Measurements from ENCODE around the gene GPRC5B. TPM values are rescaled to one million over a fixed set of nuclear protein-coding genes. Genes with fewer than 3 reads are reported as not detected.
A peak's percentile ranks its signal among the peaks of the same experiment; 100 is the strongest.

The GPRC5B gene
- total RNA-seq, 1 donor from 2014 or later: 0.46 TPM

DNA sequence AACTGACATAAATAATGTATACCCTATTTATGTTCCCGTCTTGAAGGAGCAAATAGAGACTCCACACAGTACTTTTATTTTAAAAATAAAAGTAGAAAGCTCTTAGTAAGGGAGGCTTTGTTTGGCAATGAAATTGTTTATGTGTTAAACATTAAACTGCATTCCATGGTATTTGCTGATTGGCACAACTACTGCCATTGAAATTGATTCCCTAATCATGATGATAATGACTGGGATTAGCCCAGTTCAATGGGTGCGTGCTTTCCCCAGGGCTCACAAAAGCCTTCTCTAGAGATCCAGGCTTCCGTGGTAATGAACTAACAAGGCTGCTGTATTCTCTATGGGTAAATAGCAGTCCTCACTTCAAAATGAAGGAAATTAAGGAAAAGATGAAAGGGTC lies 67.5 kb downstream of the GPRC5B start:
- Mint-ChIP-seq H3K36me3 (ENCODE audit: unreplicated experiment) (no peaks in the 10 kb centered on the region), H3K9me3 (ENCODE audit: unreplicated experiment) (peaks cover 8% of the 10 kb centered on the region), H3K4me3 (ENCODE audit: unreplicated experiment) (no peak overlapping the region), H3K27ac (ENCODE audit: unreplicated experiment) (no peak overlapping the region), H3K4me1 (ENCODE audit: unreplicated experiment) (no peaks in the 10 kb centered on the region), H3K27me3 (ENCODE audit: unreplicated experiment) (no peaks in the 10 kb centered on the region)
- DNase-seq (ENCODE audit: extremely low spot score, unreplicated experiment): no peak
- TF ChIP-seq, protein P1, sequence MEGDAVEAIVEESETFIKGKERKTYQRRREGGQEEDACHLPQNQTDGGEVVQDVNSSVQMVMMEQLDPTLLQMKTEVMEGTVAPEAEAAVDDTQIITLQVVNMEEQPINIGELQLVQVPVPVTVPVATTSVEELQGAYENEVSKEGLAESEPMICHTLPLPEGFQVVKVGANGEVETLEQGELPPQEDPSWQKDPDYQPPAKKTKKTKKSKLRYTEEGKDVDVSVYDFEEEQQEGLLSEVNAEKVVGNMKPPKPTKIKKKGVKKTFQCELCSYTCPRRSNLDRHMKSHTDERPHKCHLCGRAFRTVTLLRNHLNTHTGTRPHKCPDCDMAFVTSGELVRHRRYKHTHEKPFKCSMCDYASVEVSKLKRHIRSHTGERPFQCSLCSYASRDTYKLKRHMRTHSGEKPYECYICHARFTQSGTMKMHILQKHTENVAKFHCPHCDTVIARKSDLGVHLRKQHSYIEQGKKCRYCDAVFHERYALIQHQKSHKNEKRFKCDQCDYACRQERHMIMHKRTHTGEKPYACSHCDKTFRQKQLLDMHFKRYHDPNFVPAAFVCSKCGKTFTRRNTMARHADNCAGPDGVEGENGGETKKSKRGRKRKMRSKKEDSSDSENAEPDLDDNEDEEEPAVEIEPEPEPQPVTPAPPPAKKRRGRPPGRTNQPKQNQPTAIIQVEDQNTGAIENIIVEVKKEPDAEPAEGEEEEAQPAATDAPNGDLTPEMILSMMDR (IDR thresholded peaks at IDR 0.05): no peak

DNA sequence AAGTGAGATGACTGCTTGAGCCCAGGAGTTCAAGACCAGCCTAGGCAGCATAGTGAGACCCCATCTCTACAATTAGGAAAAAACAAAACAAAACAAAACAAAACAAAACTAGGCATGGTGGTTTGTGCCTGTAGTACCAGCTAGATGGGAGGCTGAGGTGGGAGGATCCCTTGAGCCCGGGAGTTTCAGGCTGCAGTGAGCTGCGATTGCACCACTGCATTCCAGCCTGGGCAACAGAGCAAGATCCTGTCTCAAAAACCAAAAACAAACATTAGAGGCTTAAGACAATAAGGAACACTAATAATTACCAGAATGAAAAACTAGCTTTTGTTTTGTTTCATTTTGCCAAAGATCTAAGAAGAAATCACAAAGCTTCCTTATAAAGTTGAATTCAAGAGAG lies 69.2 kb downstream of the GPRC5B start:
- Mint-ChIP-seq H3K27ac (ENCODE audit: unreplicated experiment) (no peak overlapping the region), H3K9me3 (ENCODE audit: unreplicated experiment) (peaks cover 8% of the 10 kb centered on the region), H3K36me3 (ENCODE audit: unreplicated experiment) (no peaks in the 10 kb centered on the region), H3K27me3 (ENCODE audit: unreplicated experiment) (no peaks in the 10 kb centered on the region), H3K4me1 (ENCODE audit: unreplicated experiment) (peaks cover 3% of the 10 kb centered on the region), H3K4me3 (ENCODE audit: unreplicated experiment) (no peak overlapping the region)
- no peak for DNase-seq (ENCODE audit: extremely low spot score, unreplicated experiment)
- TF ChIP-seq, protein P1 (IDR thresholded peaks at IDR 0.05): no peak

DNA sequence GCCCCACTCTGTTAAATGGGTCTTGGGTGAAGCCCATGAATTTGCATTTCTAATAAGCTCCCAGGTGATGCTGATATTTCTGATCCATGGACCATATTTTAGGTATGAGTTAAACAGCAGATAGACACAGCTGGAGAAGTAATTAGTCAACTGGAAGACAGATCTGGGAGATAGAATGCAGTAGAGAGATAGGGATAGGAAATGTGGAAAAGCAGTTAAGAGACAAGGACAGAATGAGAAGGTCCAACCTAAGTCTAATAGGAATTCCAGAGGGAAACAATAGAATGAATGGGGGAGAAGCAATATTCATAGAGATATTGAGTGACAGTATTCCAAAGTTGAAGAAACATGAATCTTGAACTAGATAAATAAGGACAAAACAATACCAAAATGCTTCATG lies 71.7 kb downstream of the GPRC5B start:
- no peak for DNase-seq (ENCODE audit: extremely low spot score, unreplicated experiment)
- TF ChIP-seq, protein P1 (IDR thresholded peaks at IDR 0.05): no peak
- Mint-ChIP-seq H3K4me3 (ENCODE audit: unreplicated experiment) (no peak overlapping the region), H3K36me3 (ENCODE audit: unreplicated experiment) (no peaks in the 10 kb centered on the region), H3K27me3 (ENCODE audit: unreplicated experiment) (no peaks in the 10 kb centered on the region), H3K4me1 (ENCODE audit: unreplicated experiment) (peaks cover 3% of the 10 kb centered on the region), H3K9me3 (ENCODE audit: unreplicated experiment) (peaks cover 8% of the 10 kb centered on the region), H3K27ac (ENCODE audit: unreplicated experiment) (no peak overlapping the region)

DNA sequence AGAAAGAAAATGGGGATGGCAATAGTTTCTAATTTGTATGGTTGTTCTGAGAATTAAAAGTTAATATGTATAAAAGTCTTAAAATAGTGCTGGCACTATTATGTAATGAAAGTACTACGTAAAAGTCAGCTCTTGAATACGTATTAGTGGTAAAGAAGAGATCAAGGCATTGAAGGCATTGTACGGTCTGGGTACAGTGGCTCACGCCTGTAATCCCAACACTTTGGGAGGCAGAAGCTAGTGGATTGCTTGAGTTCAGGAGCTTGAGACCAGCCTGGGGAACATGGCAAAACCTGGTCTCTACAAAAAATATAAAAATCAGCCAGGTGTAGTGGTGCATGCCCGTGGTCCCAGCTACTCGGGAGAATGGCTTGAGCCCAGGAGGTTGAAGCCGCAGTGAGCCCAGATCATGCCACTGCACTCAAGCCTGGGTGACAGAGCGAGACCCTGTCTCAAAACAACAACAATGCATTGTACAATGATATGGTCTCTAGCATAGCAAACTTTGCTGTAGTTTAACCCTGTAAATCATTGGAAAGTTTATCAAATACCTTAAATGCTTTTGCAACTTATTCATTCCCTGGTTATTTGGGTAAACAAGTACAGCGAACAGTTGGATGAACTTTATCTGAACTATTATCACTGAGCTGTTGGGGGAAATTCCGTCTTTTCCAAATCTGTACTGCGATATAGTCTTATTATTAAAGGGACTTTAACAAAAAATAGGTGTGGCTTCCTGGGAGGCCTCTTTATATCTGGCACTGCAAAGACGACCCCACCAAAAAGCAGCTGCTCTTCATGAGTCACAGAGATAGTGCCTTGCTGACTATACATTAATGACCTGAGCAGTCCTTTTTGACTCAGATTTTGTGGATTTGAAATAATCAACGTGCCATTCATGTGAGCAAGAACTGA lies 73.6 kb downstream of the GPRC5B start:
- TF ChIP-seq, protein P1 (IDR thresholded peaks at IDR 0.05): no peak
- peaks cover 4% of the 10 kb centered on the region for H3K4me1 Mint-ChIP-seq (ENCODE audit: unreplicated experiment)
- no peak overlapping the region for H3K4me3 Mint-ChIP-seq (ENCODE audit: unreplicated experiment)
- H3K9me3 Mint-ChIP-seq (ENCODE audit: unreplicated experiment): peaks cover 8% of the 10 kb centered on the region
- H3K27me3 Mint-ChIP-seq (ENCODE audit: unreplicated experiment): no peaks in the 10 kb centered on the region
- peak; percentile 34 for DNase-seq (ENCODE audit: extremely low spot score, unreplicated experiment)
- H3K36me3 Mint-ChIP-seq (ENCODE audit: unreplicated experiment): no peaks in the 10 kb centered on the region
- H3K27ac Mint-ChIP-seq (ENCODE audit: unreplicated experiment): no peak overlapping the region

DNA sequence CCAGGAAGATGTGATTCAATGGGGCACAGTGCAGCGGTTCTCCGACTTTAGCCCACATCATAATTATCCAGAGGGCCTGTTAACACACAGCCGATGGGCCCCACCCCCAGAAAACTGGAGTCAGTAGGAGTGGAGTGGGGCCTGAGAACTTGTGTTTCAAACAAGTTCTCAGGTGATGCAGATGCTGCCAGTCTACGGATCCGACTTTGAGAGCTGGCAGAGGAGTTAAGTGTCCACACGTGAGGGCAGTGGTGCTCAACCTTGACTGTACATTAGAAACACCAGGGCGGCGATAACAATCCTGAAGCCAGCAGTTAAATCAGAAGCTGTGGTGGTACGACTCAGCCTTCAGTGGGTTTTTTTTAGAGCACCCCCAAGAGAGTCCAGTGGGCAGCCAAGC lies 75.0 kb downstream of the GPRC5B start:
- Mint-ChIP-seq H3K27ac (ENCODE audit: unreplicated experiment) (no peak overlapping the region), H3K9me3 (ENCODE audit: unreplicated experiment) (peaks cover 17% of the 10 kb centered on the region), H3K4me1 (ENCODE audit: unreplicated experiment) (peaks cover 4% of the 10 kb centered on the region), H3K36me3 (ENCODE audit: unreplicated experiment) (peaks cover 3% of the 10 kb centered on the region), H3K4me3 (ENCODE audit: unreplicated experiment) (no peak overlapping the region), H3K27me3 (ENCODE audit: unreplicated experiment) (no peaks in the 10 kb centered on the region)
- DNase-seq (ENCODE audit: extremely low spot score, unreplicated experiment): peak; percentile 65
- TF ChIP-seq, protein P1 (IDR thresholded peaks at IDR 0.05): no peak
